Activated CD8-positive, alpha-beta T cell treated with anti-CD3 and anti-CD28 coated beads for 36 hours (primary cell): ENCODE data around the gene TRAF4. TPM values are rescaled to one million over a fixed set of nuclear protein-coding genes. Genes with fewer than 3 reads are reported as not detected.
"Not testable (repeated sequence)": the region's sequence is repeated elsewhere in the genome, so short reads cannot be mapped to it uniquely, and the experiment has no call there.

Experiments used
- ATAC-seq: fragments of 200-7000 bp; cut with Tn5 transposase; one replicate; pipeline ENCODE4 v1.10.0; 2021; ENCODE audit warnings: mild to moderate bottlenecking, moderate library complexity
- CTCF ChIA-PET: fragments of 350-600 bp; sonication (Branson Sonifier 250); formaldehyde crosslinking; loops from one replicate; lab custom pipeline; 2021; ENCODE audit warnings: antibody characterized with exemption; lab: Charles Lee
- POLR2A ChIA-PET: fragments of 350-600 bp; sonication (Branson Sonifier 250); formaldehyde crosslinking; loops from one replicate; lab custom pipeline; 2021; ENCODE audit warnings: antibody characterized with exemption; lab: Charles Lee
- DNase-seq: peaks from one replicate; pipeline ENCODE4 v3.0.0-alpha.2; 2020
- H3K27ac Mint-ChIP-seq: one replicate; pipeline ENCODE4 v1.8.0; 2021; ENCODE audit warnings: mild to moderate bottlenecking, mixed read lengths
- H3K27me3 Mint-ChIP-seq: one replicate; pipeline ENCODE4 v1.8.0; 2021; ENCODE audit warnings: mixed read lengths
- H3K36me3 Mint-ChIP-seq: one replicate; pipeline ENCODE4 v1.8.0; 2021; ENCODE audit warnings: low read depth, mixed read lengths
- H3K4me1 Mint-ChIP-seq: one replicate; pipeline ENCODE4 v1.8.0; 2021; ENCODE audit warnings: low read depth, mixed read lengths
- H3K4me3 Mint-ChIP-seq: one replicate; pipeline ENCODE4 v1.8.0; 2021; ENCODE audit warnings: mild to moderate bottlenecking, moderate library complexity, mixed read lengths
- H3K9me3 Mint-ChIP-seq: one replicate; pipeline ENCODE4 v1.8.0; 2021; ENCODE audit warnings: mixed read lengths
- intact Hi-C: fragments of 100-400 bp; cut with micrococcal nuclease; formaldehyde crosslinking; loops from one replicate; pipeline ENCODE4 v1.10.0; 2022
- total RNA-seq, 2 experiments: library from RNA; stranded (reverse); gene quantifications; one replicate each; pipeline ENCODE4 v1.2.3, GENCODE V29; 2021
- TF ChIP-seq, protein P1 (sequence below): fragments of 200-600 bp; IDR thresholded peaks from one replicate; pipeline ENCODE4 v1.8.0; 2022; ENCODE audit warnings: antibody characterized with exemption, mild to moderate bottlenecking

The TRAF4 gene
- total RNA-seq, 2 experiments from 2014 or later, result 140 to 151 TPM

- intact Hi-C loops, result no loop called here
- Mint-ChIP-seq H3K4me1 (peaks cover 24% of the 10 kb centered on the region), H3K4me3 (peak overlapping the region; percentile 100), H3K36me3 (peaks cover 37% of the 10 kb centered on the region), H3K9me3 (no peaks in the 10 kb centered on the region), H3K27ac (peak overlapping the region; percentile 81), H3K27me3 (peaks cover 14% of the 10 kb centered on the region)
- DNase-seq, result no peak
- TF ChIP-seq, protein P1, sequence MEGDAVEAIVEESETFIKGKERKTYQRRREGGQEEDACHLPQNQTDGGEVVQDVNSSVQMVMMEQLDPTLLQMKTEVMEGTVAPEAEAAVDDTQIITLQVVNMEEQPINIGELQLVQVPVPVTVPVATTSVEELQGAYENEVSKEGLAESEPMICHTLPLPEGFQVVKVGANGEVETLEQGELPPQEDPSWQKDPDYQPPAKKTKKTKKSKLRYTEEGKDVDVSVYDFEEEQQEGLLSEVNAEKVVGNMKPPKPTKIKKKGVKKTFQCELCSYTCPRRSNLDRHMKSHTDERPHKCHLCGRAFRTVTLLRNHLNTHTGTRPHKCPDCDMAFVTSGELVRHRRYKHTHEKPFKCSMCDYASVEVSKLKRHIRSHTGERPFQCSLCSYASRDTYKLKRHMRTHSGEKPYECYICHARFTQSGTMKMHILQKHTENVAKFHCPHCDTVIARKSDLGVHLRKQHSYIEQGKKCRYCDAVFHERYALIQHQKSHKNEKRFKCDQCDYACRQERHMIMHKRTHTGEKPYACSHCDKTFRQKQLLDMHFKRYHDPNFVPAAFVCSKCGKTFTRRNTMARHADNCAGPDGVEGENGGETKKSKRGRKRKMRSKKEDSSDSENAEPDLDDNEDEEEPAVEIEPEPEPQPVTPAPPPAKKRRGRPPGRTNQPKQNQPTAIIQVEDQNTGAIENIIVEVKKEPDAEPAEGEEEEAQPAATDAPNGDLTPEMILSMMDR, result no peak
- ChIA-PET CTCF (interaction anchor here (1.9 kb wide), 1 partner anchor 235 kb away, joined by 11 read pairs; no protein-coding TSS in a partner anchor), POLR2A (interaction anchor here (4.1 to 11.5 kb wide), 2 partner anchors 7 to 25 kb away, joined by 31 to 480 read pairs; partner anchors contain the start of genes PROCA1 and TRAF4)
- ATAC-seq, result no peak
Observed at GRCh38 chr17:28718333-28719020, 25.3 kb upstream of the TRAF4 start.

DNA sequence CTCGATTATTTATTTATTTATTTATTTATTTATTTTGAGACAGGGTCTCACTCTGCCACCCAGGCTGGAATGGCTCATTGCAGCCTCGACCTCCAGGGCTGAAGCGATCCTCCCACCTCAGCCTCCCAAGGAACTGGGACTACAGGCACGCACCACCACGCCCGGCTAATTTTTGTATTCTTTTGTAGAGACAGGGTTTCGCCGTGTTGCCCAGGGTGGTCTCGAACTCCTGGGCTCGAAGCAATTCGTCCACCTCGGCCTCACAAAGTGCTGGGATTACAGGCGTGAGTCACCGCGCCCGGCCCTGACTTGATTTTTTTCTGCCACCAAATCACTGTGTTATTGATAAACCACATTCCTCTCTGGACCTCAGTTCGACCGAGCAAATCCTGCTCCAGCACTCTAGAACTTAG lies 24.8 kb upstream of the TRAF4 start:
- peaks cover 29% of the 10 kb centered on the region for H3K4me1 Mint-ChIP-seq
- peak overlapping the region; percentile 99 for H3K27ac Mint-ChIP-seq
- CTCF ChIA-PET, result interaction anchor here (0.9 to 1.9 kb wide), 6 partner anchors 8 to 397 kb away, joined by 3 to 11 read pairs (median 4); partner anchors contain the start of genes BLTP2, NEK8 and PROCA1
- no peak for DNase-seq
- H3K4me3 Mint-ChIP-seq, result peak overlapping the region; percentile 100
- peaks cover 14% of the 10 kb centered on the region for H3K27me3 Mint-ChIP-seq
- peak; percentile 0 for ATAC-seq
- intact Hi-C loops, result no loop called here
- no peaks in the 10 kb centered on the region for H3K9me3 Mint-ChIP-seq
- POLR2A ChIA-PET, result interaction anchor here (0.6 to 11.5 kb wide), 15 partner anchors 8 to 362 kb away, joined by 3 to 480 read pairs (median 8); partner anchors contain the start of genes BLTP2, NEK8, POLDIP2 and PROCA1
- TF ChIP-seq, protein P1, result no peak
- peaks cover 42% of the 10 kb centered on the region for H3K36me3 Mint-ChIP-seq

DNA sequence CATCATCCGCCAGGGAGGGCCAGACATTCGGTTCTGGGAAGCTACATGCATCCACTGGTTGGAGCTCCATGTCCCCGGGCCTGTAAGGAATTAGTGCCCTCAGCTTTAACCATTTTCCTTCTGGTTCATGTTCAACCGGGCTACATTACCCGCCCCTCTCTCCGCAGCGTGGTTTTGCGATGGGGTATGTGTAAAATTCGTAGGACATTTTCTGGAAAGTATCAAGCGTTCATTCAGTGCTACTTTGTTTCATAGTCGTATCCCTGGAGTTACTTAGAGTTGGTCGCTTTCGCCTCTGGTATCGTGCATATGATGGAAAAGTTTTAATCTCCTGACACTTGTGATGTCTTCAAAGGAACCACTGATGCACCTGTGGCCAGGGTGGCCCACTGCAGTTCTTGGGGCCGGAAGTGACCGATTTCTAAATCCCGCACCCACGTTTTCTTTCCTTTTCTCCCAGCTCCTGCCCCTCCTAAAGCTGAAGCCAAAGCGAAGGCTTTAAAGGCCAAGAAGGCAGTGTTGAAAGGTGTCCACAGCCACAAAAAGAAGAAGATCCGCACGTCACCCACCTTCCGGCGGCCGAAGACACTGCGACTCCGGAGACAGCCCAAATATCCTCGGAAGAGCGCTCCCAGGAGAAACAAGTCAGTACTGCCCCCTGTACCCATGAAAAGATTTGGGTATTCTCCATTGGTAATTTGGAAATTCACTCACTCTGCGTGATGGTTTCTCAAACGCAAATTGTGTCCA lies 23.4 kb upstream of the TRAF4 start:
- Mint-ChIP-seq H3K27ac (peak overlapping the region; percentile 99), H3K9me3 (no peaks in the 10 kb centered on the region), H3K4me3 (peak overlapping the region; percentile 100), H3K36me3 (peaks cover 56% of the 10 kb centered on the region), H3K4me1 (peaks cover 40% of the 10 kb centered on the region), H3K27me3 (peaks cover 11% of the 10 kb centered on the region)
- ATAC-seq, result no peak
- intact Hi-C loops, result no loop called here
- TF ChIP-seq, protein P1, result peak; percentile 32
- ChIA-PET CTCF (interaction anchor here (0.9 to 13.9 kb wide), 9 partner anchors 7 to 395 kb away, joined by 3 to 609 read pairs (median 4); partner anchors contain the start of genes BLTP2, PROCA1 and TRAF4), POLR2A (interaction anchor here (0.7 to 11.5 kb wide), 19 partner anchors 8 to 363 kb away, joined by 3 to 480 read pairs (median 6); partner anchors contain the start of genes BLTP2, NEK8, POLDIP2 and PROCA1)
- DNase-seq, result peak; percentile 58

- ATAC-seq, H3K27me3 Mint-ChIP-seq, H3K9me3 Mint-ChIP-seq, intact Hi-C loops, DNase-seq: not testable (repeated sequence)
- peaks cover 60% of the 10 kb centered on the region for H3K36me3 Mint-ChIP-seq
- ChIA-PET CTCF (interaction anchor here (1.4 to 13.9 kb wide), 3 partner anchors 8 to 43 kb away, joined by 3 to 609 read pairs (median 4); partner anchors contain the start of gene TRAF4), POLR2A (interaction anchor here (1.2 to 11.5 kb wide), 9 partner anchors 10 to 229 kb away, joined by 3 to 480 read pairs (median 12); partner anchors contain the start of genes BLTP2, PROCA1, SDF2 and SUPT6H)
- H3K4me1 Mint-ChIP-seq, result peaks cover 40% of the 10 kb centered on the region
- H3K27ac Mint-ChIP-seq, result peak overlapping the region; percentile 99
- peak overlapping the region; percentile 100 for H3K4me3 Mint-ChIP-seq
Observed at GRCh38 chr17:28720997-28721329, 22.8 kb upstream of the TRAF4 start.
